Hepatocyte (in vitro differentiated cells): ENCODE data around the gene TBXAS1. TPM values are rescaled to one million over a fixed set of nuclear protein-coding genes. Genes with fewer than 3 reads are reported as not detected.
A peak's percentile ranks its signal among the peaks of the same experiment; 100 is the strongest.

Experiments
- DNase-seq: peaks from one replicate; pipeline ENCODE4 v3.0.0-alpha.2; 2016; ENCODE audit warnings: low spot score
- H2AFZ ChIP-seq: fragments of 200-600 bp; sonication (generic); 2 replicates; pipeline ENCODE4 v1.6.0; 2016; ENCODE audit warnings: antibody characterized with exemption, mild to moderate bottlenecking
- H3K27ac ChIP-seq: fragments of 200-600 bp; sonication (generic); 2 replicates; pipeline ENCODE4 v1.5.1; 2016; ENCODE audit warnings: mild to moderate bottlenecking
- H3K27me3 ChIP-seq: fragments of 200-600 bp; sonication (generic); 2 replicates; pipeline ENCODE4 v1.6.1; 2016
- H3K36me3 ChIP-seq: fragments of 200-600 bp; sonication (generic); replicated peaks from 2 replicates; pipeline ENCODE4 v1.5.1; 2016; ENCODE audit warnings: low read depth; ENCODE audit not compliant: insufficient read depth
- H3K4me1 ChIP-seq: fragments of 200-600 bp; sonication (generic); 2 replicates; pipeline ENCODE4 v1.5.1; 2016; ENCODE audit warnings: mild to moderate bottlenecking, moderate library complexity; ENCODE audit not compliant: insufficient read depth
- H3K4me2 ChIP-seq: fragments of 200-600 bp; sonication (generic); 2 replicates; pipeline ENCODE4 v1.6.0; 2016
- H3K4me3 ChIP-seq: fragments of 200-600 bp; sonication (generic); 2 replicates; pipeline ENCODE4 v1.5.1; 2016; ENCODE audit warnings: mild to moderate bottlenecking
- H3K79me2 ChIP-seq: fragments of 200-600 bp; sonication (generic); 2 replicates; pipeline ENCODE4 v1.6.0; 2017; ENCODE audit warnings: mild to moderate bottlenecking
- H3K9me2 ChIP-seq: fragments of 200-600 bp; sonication (generic); replicated peaks from 2 replicates; pipeline ENCODE4 v1.6.0; 2017; ENCODE audit warnings: mild to moderate bottlenecking; ENCODE audit not compliant: insufficient read depth
- H3K9me3 ChIP-seq: fragments of 200-600 bp; sonication (generic); 2 replicates; pipeline ENCODE4 v1.5.1; 2016; ENCODE audit warnings: low read depth, mild to moderate bottlenecking
- H4K20me1 ChIP-seq: fragments of 200-600 bp; sonication (generic); 2 replicates; pipeline ENCODE4 v1.6.0; 2016; ENCODE audit warnings: mild to moderate bottlenecking; ENCODE audit not compliant: insufficient read depth, poor library complexity, severe bottlenecking
- CTCF ChIP-seq: fragments of 200-600 bp; sonication (generic); IDR thresholded peaks from 2 replicates; pipeline ENCODE4 v1.5.1; 2016; ENCODE audit warnings: antibody characterized with exemption, mild to moderate bottlenecking; ENCODE audit not compliant: poor library complexity
- EZH2 ChIP-seq: fragments of 200-600 bp; sonication (generic); IDR thresholded peaks from 2 replicates; pipeline ENCODE4 v1.6.1; 2016; ENCODE audit warnings: antibody characterized with exemption, mild to moderate bottlenecking, borderline replicate concordance
- EZH2phosphoT487 ChIP-seq: fragments of 200-600 bp; sonication (generic); IDR thresholded peaks from one replicate; pipeline ENCODE4 v1.6.1; 2018; ENCODE audit warnings: antibody characterized with exemption, mild to moderate bottlenecking, low read depth, moderate library complexity; ENCODE audit not compliant: unreplicated experiment, severe bottlenecking
- WGBS: methylation state at CpG from one replicate; pipeline ENCODE4 v1.1.6; 2016; ENCODE audit warnings: low lambda C conversion rate; ENCODE audit errors: missing lambda C conversion rate; 5-methylcytosine and 5-hydroxymethylcytosine counted together
- polyA plus RNA-seq: library from polyadenylated mRNA; unstranded; fragments of >200 nt; fragmentation: Nextera tagmentation; extraction: Ambion mirVana; gene quantifications from 2 replicates; pipeline ENCODE4 v1.2.1, GENCODE V29; 2016
- total RNA-seq: library from RNA; depleted of rRNA; stranded (reverse); fragments of >200 nt; gene quantifications from 2 replicates; pipeline ENCODE4 v1.2.3, GENCODE V29; 2014

Gene TBXAS1
- total and polyA plus RNA-seq, 2 experiments from 2014 or later, result 3.9 to 11.5 TPM

- Histone ChIP-seq H3K4me2 (no peak overlapping the region), H3K79me2 (no peaks in the 10 kb centered on the region), H3K9me3 (no peaks in the 10 kb centered on the region), H3K36me3 (no peaks in the 10 kb centered on the region), H2AFZ (peak overlapping the region; percentile 16), H3K27ac (no peak overlapping the region), H3K4me3 (no peak overlapping the region), H3K27me3 (no peaks in the 10 kb centered on the region), H3K4me1 (no peaks in the 10 kb centered on the region), H3K9me2 (no peaks in the 10 kb centered on the region), H4K20me1 (no peaks in the 10 kb centered on the region)
- DNase-seq, result no peak
- TF ChIP-seq CTCF (no peak), EZH2 (no peak), EZH2phosphoT487 (no peak)
- 82% methylated on average over 9 of the region's 9 CpGs for WGBS
Observed at GRCh38 chr7:139855498-139856270, 26.6 kb downstream of the TBXAS1 start.

DNA sequence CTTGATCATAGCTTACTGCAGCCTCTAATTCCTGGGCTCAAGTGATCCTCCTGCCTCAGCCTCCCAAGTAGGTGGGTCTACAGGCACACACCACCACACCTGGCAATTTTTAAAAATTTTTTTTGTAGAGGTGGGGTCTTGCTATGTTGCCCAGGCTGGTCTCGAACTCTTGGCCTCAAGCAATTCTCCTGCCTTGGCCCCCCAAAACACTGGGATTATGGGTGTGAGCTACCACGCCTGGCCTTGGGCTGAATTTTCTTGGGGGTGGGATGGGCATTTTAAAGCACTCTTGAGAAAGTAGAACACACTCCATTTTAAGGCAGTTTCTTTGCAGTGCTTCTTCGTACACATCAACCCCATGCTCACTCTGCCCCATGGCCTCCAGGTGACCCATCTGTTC, 28.7 kb downstream of the TBXAS1 start:
- Histone ChIP-seq H2AFZ (no peak overlapping the region), H3K27ac (no peak overlapping the region), H3K4me2 (no peak overlapping the region), H3K4me3 (no peak overlapping the region), H3K27me3 (no peaks in the 10 kb centered on the region), H3K4me1 (no peaks in the 10 kb centered on the region), H3K9me2 (no peaks in the 10 kb centered on the region), H3K9me3 (no peaks in the 10 kb centered on the region), H3K79me2 (no peaks in the 10 kb centered on the region), H4K20me1 (no peaks in the 10 kb centered on the region), H3K36me3 (no peaks in the 10 kb centered on the region)
- 95% methylated on average over 3 of the region's 3 CpGs for WGBS
- TF ChIP-seq CTCF (no peak), EZH2 (no peak)
- no peak for DNase-seq

- WGBS, result 90% methylated on average over 4 of the region's 4 CpGs
- no peaks in the 10 kb centered on the region for H3K9me2 ChIP-seq
- H3K79me2 ChIP-seq, result no peaks in the 10 kb centered on the region
- H3K9me3 ChIP-seq, result no peaks in the 10 kb centered on the region
- no peak overlapping the region for H2AFZ ChIP-seq
- no peak overlapping the region for H3K27ac ChIP-seq
- H4K20me1 ChIP-seq, result no peaks in the 10 kb centered on the region
- no peaks in the 10 kb centered on the region for H3K36me3 ChIP-seq
- no peaks in the 10 kb centered on the region for H3K27me3 ChIP-seq
- no peaks in the 10 kb centered on the region for H3K4me1 ChIP-seq
- H3K4me2 ChIP-seq, result no peak overlapping the region
- H3K4me3 ChIP-seq, result no peak overlapping the region
- no peak for TF ChIP-seq EZH2
- TF ChIP-seq EZH2phosphoT487, result no peak
- TF ChIP-seq CTCF, result no peak
- no peak for DNase-seq
Observed at GRCh38 chr7:139860090-139860775, 31.2 kb downstream of the TBXAS1 start.
